ENCODE data around the gene ZNF195. TPM values are rescaled to one million over a fixed set of nuclear protein-coding genes. Genes with fewer than 3 reads are reported as not detected.
"Not testable (repeated sequence)": the region's sequence is repeated elsewhere in the genome, so short reads cannot be mapped to it uniquely, and the experiment has no call there.

ZNF195 gene
- total RNA-seq, result 10 to 100 TPM in 7 of 10 donors, 1 to 10 TPM in 3; 7.7 to 14.2 (median 11.1) TPM
- polyA plus RNA-seq, result 10 to 100 TPM in 1 of 2 donors, 1 to 10 TPM in 1; 6.4 to 11.8 TPM
- long read RNA-seq, donor 1, transcript ZNF195-204 (4 exons, 2,970 nt), result major isoform, 14 of 20 reads
- long read RNA-seq, donor 1, partial matches to known transcripts, result 1 of 20 reads
- long read RNA-seq, donor 1, other reads (novel, unspliced or antisense), result 2 of 20 reads
- long read RNA-seq, donor 2, transcript ZNF195-204 (4 exons, 2,970 nt), result major isoform, 30 of 33 reads
- long read RNA-seq, donor 2, partial matches to known transcripts, result 0 of 33 reads
- long read RNA-seq, donor 2, other reads (novel, unspliced or antisense), result 2 of 33 reads
- long read RNA-seq, donor 3, transcript ZNF195-204 (4 exons, 2,970 nt), result major isoform, 38 of 57 reads
- long read RNA-seq, donor 3, partial matches to known transcripts, result 1 of 57 reads
- long read RNA-seq, donor 3, other reads (novel, unspliced or antisense), result 13 of 57 reads

GRCh38 chr11:3378426-3379423 is at the start of gene ZNF195:
TSS of gene ZNF195 (minus strand) at chr11:3379146. CDS start at chr11:3379040, 106 bp downstream.
- peaks cover 0 to 39% (median 21%) of the 10 kb centered on the region in 9 donors for H3K4me1 ChIP-seq
- ATAC-seq (peak; percentile 100), DNase-seq (peak; percentile 98)
- 0 to 1% methylated on average over 54 of the region's 54 CpGs for WGBS, 2 donors
- no peaks in the 10 kb centered on the region for H3K27me3 ChIP-seq
- peak within 1 kb of the TSS; percentile 57 to 99 (median 87) for H3K4me3 ChIP-seq
- no peaks in the 10 kb centered on the region for H3K9me3 ChIP-seq
- intact Hi-C loops (cut with DNase I), result no loop called here
- TF ChIP-seq CTCF (IDR thresholded peaks at IDR 0.05), result peak in 1 of 9 donors; percentile 7
- peaks cover 0 to 19% (median 0%) of the 10 kb centered on the region in 9 donors for H3K36me3 ChIP-seq
- H3K27ac ChIP-seq, result peak within 1 kb of the TSS in 9 of 10 donors; percentile 71 to 95 (median 88)

- ATAC-seq; H3K36me3 ChIP-seq; H3K9me3 ChIP-seq; DNase-seq; H3K27ac ChIP-seq; H3K4me3 ChIP-seq; intact Hi-C loops (cut with DNase I): not testable (repeated sequence)
- peaks cover 0 to 11% (median 0%) of the 10 kb centered on the region in 7 donors for H3K27me3 ChIP-seq
- WGBS, 2 donors, result 68 to 69% methylated on average over 10 of the region's 10 CpGs
- peaks cover 0 to 14% (median 0%) of the 10 kb centered on the region in 9 donors for H3K4me1 ChIP-seq
These were observed 49.1 kb upstream of the ZNF195 start for GRCh38 chr11:3428076-3428475.

- H3K4me3 ChIP-seq; DNase-seq; intact Hi-C loops (cut with DNase I); H3K36me3 ChIP-seq; H3K9me3 ChIP-seq; H3K27ac ChIP-seq; ATAC-seq: not testable (repeated sequence)
- 81 to 89% methylated on average over 8 of the region's 8 CpGs for WGBS, 2 donors
- peaks cover 0 to 11% (median 0%) of the 10 kb centered on the region in 7 donors for H3K27me3 ChIP-seq
- peaks cover 0 to 20% (median 6%) of the 10 kb centered on the region in 9 donors for H3K4me1 ChIP-seq
These were observed 47.6 kb upstream of the ZNF195 start for GRCh38 chr11:3426541-3426940.

- intact Hi-C loops (cut with DNase I); H3K27me3 ChIP-seq; ATAC-seq; H3K9me3 ChIP-seq; H3K27ac ChIP-seq; DNase-seq; H3K36me3 ChIP-seq: not testable (repeated sequence)
- H3K4me1 ChIP-seq, result peaks cover 0 to 15% (median 6%) of the 10 kb centered on the region in 9 donors
- H3K4me3 ChIP-seq, result peak overlapping the region in 5 of 10 donors; percentile 64 to 77 (median 76)
- whole genome bisulfite sequencing, 2 donors, result 39 to 43% methylated on average over 5 of the region's 5 CpGs
These were observed 45.0 kb upstream of the ZNF195 start for GRCh38 chr11:3423928-3424327.

GRCh38 chr11:3423138-3423731 is 44.3 kb upstream of the ZNF195 start:
- intact Hi-C loops (cut with DNase I); H3K9me3 ChIP-seq; ATAC-seq; H3K27me3 ChIP-seq; H3K36me3 ChIP-seq: not testable (repeated sequence)
- DNase-seq, result peak in 1 of 2 donors; percentile 32
- 0 to 2% methylated on average over 40 to 46 of the region's 46 CpGs for WGBS, 2 donors
- H3K4me1 ChIP-seq, result peaks cover 0 to 15% (median 6%) of the 10 kb centered on the region in 9 donors
- peak overlapping the region in 6 of 10 donors; percentile 41 to 80 (median 68) for H3K27ac ChIP-seq
- peak overlapping the region; percentile 28 to 77 (median 66) for H3K4me3 ChIP-seq

- ATAC-seq, result peak; percentile 99 to 100 (median 100)
- intact Hi-C loops (cut with DNase I), result not testable (repeated sequence)
- 0% methylated on average over 58 to 66 of the region's 66 CpGs for WGBS, 2 donors
These were observed 43.6 kb upstream of the ZNF195 start for GRCh38 chr11:3422380-3423137.

GRCh38 chr11:3421608-3422379 is 42.8 kb upstream of the ZNF195 start:
- WGBS, 2 donors, result 3 to 4% methylated on average over 41 to 42 of the region's 42 CpGs
- ATAC-seq; H3K27me3 ChIP-seq; H3K9me3 ChIP-seq; H3K36me3 ChIP-seq; intact Hi-C loops (cut with DNase I): not testable (repeated sequence)
- Histone ChIP-seq H3K27ac (peak overlapping the region in 9 of 10 donors; percentile 24 to 79 (median 71)), H3K4me3 (peak overlapping the region; percentile 49 to 77 (median 66)), H3K4me1 (peaks cover 0 to 15% (median 6%) of the 10 kb centered on the region in 9 donors)
- peak in 1 of 2 donors; percentile 14 for DNase-seq

More at GRCh38 chr11:3422380-3423137, 43.6 kb upstream of the ZNF195 start:
- DNase-seq, result peak; percentile 98 to 99
- Histone ChIP-seq H3K4me3 (peak overlapping the region; percentile 49 to 77 (median 66)), H3K27ac (peak overlapping the region in 9 of 10 donors; percentile 55 to 82 (median 76)), H3K4me1 (peaks cover 0 to 15% (median 6%) of the 10 kb centered on the region in 9 donors)
- H3K36me3 ChIP-seq, H3K27me3 ChIP-seq, H3K9me3 ChIP-seq: not testable (repeated sequence)
